ENCODE results near the gene GOLGA8K.
"Not testable (repeated sequence)": the region's sequence is repeated elsewhere in the genome, so short reads cannot be mapped to it uniquely, and the experiment has no call there.

The GOLGA8K gene, protein sequence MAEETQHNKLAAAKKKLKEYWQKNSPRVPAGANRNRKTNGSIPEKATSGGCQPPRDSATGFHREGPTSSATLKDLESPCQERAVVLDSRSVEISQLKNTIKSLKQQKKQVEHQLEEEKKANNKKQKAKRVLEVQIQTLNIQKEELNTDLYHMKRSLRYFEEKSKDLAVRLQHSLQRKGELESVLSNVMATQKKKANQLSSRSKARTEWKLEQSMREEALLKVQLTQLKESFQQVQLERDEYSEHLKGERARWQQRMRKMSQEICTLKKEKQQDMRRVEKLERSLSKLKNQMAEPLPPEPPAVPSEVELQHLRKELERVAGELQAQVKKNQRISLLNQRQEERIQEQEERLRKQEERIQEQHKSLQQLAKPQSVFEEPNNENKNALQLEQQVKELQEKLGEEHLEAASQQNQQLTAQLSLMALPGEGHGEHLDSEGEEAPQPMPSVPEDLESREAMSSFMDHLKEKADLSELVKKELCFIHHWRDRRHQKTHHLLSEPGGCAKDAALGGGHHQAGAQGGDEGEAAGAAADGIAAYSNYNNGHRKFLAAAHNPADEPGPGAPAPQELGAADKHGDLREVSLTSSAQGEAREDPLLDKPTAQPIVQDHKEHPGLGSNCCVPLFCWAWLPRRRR

DNA sequence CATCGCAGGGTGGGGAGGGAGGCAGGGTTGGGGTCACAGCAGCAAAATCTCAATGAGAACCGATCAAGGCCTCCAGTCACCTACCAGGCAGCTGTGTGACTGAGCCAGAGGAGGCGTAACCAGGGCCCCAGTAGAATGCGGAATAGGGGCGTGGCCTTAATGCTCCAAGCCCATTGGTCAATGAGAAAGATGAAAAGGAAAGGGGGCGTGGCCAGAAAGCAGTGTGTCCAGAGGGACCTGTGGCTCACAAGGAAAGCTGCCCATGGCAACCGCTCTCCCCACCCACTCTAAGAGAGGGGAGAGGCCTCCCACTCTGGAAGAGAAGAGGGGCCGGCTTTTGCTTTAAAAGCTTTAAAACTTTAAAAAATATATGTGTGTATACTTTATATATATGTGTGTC lies at the start of gene GOLGA8K:
Gene GOLGA8K, minus strand, starts transcription at position 101 of the 400 bp plus-strand sequence. Its CDS starts 98 bp downstream, at position 3.
- not testable (repeated sequence) for DNase-seq

DNA sequence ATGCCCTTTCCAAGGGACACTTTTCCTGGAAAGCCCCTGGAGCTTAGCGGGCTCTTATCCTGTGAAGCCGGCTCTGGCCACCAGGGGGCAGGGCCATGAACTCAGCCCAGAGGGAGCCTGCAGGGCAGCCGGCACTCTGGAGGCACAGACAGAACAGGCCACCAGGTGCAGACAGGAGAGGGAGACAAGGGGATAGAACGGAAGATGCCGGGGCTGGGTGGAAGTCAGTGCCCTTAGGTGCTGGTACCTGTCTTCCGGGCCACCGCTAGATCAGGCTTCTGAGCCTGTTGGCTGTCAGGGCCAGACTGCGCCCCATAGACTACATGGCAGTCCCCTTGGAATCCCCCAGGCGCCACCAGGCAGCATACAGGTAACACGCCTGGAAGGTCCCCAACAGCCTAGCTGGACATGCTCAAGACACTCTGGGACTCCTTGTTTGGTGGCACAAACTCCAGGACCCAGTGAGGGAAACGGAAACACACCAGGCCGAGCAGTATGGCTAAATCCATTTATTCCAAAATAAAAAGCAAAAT lies 37.4 kb upstream of the GOLGA8K start:
- not testable (repeated sequence) for DNase-seq

DNA sequence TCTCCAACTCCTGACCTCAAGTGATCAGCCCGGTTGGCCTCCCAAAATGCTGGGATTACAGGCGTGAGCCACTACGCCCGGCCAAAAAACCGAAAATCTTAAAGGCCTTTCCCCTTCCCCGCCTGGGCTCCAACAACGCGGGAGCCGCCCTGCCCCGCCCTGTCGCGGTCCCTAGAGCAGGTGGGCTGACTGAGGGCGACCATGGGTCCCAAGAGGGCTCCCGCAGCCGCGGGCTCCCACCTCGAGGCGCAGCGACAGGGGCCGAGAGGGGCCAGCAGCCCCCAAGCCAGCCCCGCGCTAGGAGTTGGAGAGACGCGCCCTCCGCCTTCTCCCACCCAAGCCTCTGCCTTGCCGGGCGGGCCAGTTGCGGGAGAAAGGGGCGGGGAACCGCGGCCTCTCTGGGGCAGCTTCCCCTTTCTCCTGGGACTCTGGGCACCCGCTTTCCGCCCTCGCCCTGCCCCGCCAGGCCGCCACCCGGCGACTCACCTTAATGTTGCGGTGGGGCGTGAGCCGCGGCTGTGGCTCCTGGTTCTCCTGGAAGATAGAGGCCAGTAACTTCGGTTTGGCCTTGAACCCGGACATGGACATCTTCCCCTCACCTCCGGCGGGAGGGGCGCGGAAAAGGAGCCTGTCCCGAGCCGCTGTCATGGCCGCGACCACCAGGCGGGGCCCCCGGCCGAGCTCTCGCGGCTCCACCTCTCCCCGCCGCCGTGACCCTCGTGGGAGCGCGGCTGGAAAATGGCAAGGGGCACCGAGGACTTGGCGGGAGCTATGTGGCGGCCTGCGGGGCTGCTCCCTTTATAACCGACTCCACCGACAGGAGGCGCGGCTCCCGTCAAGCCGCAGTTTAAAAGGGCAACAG lies 31.2 kb upstream of the GOLGA8K start:
- DNase-seq = not testable (repeated sequence)

DNA sequence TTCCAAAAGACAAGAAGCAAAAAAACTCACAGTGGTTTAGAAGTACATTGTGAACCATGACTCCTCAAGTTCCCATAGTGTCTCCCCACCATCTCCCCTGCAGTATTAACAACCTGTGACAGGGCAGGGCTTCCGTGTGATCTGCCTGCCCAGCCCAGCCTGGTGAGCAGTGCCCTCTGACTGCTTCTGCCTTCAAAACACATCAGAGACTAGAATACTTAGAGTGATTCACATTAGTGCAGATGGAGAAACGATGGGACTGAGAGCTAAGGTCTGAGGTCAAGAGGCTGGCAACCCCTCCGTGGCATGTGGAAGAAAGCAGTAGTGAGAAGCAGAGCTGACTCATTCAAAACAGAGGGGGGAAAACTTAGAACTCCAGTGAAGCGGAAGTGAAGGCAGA lies 24.5 kb upstream of the GOLGA8K start:
- not testable (repeated sequence) for DNase-seq

DNA sequence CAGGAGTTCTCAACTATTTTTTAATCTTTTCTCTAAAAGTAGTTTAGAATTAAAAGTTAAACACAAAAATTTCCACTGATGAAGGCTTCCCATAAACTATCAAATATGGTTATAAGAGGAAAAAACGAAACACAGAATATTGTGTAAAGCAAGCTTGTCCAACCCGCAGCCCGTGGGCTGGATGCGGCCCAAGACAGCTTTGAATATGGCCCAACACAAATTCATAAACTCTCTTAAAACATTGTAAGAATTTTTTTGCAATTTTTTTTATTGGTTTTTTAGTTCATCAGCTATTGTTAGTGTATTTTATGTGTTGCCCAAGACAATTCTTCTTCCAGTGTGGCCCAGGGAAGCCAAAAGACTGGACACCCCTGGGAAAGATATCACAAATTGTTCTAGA lies 23.4 kb upstream of the GOLGA8K start:
- DNase-seq = not testable (repeated sequence)

DNA sequence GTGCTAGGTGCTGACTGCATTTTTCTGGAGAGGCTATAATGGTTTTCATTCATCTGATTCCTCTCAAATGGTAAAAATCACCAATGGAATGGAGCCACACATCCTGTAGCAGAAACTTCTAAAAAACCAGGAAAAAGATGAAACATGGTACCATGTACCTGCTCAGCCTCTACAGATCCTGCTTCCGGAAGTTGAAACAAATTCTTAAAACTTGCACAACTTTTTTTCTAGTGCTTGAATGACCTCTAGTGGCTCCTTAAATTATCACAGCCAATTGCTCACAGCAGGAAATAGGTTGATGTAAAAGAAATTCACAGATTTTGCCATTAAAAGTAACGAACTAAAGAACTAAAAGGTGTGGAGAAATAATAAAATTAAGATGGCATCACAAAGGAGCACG lies 4.8 kb upstream of the GOLGA8K start:
- DNase-seq = not testable (repeated sequence)

DNA sequence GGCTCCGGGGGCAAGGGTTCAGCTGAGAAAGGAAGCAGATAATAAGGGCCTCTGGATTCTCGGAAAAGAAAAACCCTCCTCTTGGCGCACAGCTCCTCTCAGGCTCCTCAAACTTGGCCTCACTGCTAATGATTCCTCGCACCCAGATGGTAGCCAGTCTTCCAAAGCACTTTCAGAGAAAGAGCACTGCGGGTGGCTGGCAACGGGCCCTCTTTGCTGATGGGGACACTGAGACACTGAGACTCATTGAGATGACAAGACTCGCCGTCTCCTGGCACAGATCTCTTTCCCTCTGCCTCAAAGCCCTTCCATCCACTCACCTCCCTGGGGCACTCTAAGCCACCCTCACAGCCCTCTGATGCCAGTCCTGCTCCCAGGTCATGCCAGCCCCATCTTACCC lies 6.6 kb downstream of the GOLGA8K start:
- not testable (repeated sequence) for DNase-seq

DNA sequence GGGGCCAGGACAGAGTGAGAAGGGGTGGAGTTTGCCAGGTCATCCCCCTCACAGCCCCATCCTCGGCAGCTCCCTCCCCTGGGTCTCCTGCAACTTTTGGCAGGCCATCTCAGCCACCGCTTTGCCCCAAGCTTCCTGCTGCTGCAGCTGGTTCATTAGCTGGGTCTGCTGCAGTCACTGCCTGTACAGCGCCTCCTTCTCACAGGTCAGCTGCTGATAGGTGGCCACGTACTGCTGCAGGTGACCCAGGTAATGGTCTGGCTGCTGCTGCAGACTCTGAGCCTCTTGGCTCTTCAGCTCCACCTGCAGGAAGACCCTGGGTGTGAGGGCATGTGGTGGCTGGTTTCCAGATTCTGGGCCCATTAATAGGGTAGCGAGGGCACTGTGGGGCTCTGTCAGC lies 8.3 kb downstream of the GOLGA8K start:
- DNase-seq = not testable (repeated sequence)

DNA sequence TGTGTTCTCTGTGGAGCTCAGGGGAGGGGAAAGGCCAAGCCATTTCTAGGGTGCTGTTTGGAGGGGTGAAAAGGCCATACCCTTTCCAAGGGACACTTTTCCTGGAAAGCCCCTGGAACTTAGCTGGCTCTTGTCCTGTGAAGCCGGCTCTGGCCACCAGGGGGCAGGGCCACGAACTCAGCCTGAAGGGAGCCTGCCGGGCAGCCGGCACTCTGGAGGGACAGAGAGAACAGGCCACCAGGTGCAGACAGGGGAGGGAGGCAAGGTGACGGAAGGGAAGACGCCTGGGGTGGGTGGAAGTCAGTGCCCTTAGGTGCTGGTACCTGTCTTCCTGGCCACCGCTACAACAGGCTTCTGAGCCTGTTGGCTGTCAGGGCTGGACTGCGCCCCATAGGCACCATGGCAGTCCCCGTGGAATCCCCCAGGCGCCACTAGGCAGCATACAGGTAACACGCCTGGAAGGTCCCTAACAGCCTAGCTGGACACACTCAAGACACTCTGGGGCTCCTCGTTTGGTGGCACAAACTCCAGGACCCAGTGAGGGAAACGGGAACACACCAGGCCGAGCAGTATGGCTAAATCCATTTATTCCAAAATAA lies 14.9 kb downstream of the GOLGA8K start:
- DNase-seq = not testable (repeated sequence)

DNA sequence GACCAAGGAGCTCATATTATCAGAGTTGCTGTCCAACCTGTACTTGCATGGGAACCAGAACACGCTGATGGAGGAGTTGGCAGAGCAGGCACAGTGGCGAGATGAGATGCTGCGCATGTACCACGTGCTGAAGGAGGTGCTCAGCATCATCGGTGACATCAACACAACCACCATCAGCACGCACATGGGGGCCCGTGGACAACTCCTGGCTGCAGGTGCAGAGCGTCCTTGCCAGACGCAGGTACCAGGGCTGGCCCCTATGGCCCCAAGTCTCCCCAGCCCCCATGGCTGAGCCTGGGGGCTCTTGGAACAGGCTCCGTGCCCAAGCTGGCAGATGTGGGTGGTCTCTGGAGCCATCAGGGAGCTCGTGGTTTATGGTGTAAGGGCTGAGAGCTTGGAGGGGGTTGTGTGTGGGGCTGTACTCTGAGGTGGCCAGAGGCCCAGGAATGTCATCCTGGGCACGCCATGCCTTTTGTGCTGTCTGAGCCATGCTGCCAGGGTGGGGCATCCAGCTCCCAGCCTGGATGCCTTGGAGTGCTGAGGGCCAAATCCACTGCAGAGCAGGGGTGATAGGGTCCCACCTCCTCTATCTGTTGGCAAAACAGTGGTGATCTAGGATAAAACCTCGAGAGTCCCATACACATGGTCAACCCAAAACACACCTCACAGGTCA lies 17.1 kb downstream of the GOLGA8K start:
- not testable (repeated sequence) for DNase-seq

DNA sequence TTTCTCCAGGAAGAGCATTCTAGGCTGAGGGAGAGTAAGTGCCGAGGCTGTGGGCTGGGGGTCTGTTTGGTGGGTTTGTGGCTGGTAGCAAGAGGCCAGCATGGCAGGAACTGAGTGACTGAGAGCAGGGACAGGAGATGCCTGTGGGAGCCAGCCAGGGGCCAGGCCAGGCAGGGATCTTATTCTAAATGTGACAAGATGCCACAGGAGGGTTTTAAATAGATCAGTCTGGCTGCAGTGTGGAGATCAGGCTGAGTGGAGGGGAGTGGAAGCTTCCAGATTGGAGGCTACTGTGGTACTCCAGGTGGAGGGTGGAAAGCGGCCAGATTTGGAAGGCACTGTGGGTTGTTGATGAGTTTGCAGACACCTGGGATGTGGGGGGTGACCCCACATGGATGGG lies 28.9 kb downstream of the GOLGA8K start:
- DNase-seq = not testable (repeated sequence)

DNA sequence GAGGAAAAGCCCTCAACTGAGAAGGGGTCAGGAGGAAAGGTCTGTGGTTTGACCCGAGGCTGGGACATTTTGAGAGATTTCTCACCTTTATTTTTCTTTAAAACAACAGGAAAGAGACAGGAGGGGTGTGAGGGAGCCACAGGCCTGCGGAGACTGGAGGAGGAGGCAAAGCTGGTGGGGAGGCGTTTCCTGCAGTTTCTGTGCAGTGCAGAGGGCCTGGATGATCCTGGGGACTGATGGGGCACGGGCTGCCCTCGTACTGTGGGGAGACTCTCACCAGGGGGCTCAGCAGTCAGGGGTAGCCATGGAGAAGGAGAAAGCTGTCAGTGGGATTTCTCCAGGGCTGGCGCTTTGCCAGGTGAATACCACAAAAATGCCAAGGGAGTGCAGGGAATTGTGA lies 29.4 kb downstream of the GOLGA8K start:
- DNase-seq = not testable (repeated sequence)

DNA sequence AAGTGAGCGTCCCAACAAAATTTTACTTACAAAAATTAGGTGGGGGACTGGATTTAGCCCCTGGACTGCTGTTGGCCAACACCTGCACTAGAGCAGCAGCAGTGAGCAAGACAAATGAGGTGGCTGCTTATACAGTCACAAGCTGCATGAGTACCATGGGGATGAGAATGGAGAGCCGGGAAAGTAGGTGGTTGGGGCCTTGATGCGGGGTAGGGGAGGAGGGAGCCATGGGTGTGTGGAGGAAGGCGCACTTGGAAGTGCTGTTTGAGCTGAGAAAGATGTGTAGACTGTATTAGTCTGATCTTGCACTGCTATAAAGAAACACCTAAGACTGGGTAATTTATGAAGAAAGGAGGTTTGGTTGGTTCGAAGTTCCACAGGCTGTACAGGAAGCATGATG lies 31.0 kb downstream of the GOLGA8K start:
- not testable (repeated sequence) for DNase-seq

DNA sequence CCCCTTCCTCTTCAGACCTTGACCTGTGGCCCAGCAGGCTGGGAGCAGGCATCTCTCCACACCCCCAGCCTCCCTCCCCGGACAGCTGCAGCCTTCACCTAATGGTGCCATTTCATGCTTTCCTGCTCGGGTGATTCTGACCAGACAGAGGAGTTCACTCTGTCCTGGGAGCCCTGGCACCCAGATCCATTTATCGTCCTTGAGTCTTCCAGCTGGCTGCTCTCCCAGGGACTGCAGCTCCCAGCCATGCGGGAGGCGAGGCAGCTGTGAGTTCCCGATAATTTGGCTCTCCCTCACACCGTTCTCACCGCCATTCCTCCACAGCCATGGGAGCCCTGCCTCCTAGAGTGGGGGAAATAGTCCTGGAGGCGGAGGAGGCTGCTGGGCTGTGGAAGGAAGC lies 32.6 kb downstream of the GOLGA8K start:
- DNase-seq = not testable (repeated sequence)

DNA sequence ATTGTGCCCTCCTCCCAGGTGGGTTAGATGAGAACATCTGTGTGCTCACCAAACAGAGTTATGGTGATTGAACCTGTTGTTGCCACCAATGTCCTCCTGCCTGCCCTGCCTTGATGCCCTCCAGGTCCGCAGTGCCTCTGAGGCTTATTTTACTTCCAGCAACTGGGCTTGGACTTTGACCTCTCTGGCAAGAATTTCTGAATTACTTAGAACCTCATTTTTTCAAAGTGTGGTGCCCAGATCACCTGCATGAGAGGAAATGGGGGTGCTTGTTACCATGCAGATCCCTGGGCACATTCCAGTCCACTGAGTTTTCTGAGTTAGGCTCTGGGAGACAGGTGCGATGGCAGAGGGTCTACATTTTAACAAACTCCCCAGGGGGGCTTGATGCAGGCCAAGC lies 33.0 kb downstream of the GOLGA8K start:
- DNase-seq = not testable (repeated sequence)

DNA sequence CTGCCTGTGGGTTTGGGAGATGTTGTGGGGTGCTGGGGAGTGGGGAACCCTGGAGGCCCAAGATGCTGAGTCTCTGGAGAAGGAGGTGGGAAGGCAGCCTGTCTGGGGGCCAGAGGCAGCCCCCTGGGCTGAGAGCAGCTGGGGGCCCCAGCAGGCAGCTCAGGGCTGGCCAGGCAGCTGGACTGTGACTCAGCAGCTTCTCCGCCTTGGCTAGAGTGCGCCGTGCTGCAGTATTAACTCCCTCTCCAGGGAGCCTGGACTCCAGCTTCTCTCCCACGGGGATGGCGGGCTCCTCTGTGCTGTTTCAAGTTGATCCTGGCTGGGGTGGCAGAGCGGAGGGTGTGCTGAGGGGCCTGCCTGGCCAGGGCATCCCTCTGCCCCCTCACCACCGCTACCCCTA lies 36.6 kb downstream of the GOLGA8K start:
- not testable (repeated sequence) for DNase-seq

DNA sequence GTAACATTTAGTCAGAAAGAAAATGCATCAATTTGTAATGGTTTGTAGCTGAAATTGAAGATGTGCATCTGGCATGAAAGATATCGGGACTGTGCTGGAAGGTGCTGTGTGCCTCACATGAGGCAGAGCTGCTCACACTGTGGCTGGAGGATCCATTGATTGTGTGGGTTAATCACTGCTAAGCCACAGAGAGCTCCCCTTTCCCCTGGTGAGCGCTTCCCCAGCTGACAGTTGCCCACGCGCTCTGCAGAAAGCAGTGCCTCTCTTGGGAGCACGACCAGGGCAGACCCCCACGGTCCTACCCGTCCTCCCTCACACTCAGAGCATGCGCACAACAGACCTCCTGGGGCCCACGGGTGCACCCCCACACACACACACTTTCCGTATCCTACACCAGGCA lies 37.1 kb downstream of the GOLGA8K start:
- DNase-seq = not testable (repeated sequence)

DNA sequence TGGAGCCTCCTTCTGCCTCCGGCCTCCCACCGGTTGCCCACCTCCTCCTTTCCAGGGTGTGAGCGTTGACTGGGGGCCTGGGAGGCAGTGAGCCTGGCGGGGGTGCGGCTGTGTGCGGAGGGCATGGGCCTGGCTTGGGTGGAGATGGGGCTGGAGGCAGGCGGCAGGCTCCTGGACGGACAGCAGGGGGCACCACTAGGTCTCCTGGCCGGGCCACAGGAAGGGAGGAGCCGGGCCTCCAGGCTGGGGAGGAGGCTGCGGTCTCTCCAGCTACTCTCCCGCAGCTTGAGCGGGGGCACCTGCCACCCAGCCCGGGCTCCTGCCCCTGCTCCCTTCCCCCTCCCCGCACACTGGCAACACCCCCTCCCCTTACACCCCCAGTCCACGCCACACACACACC lies 38.1 kb downstream of the GOLGA8K start:
- not testable (repeated sequence) for DNase-seq

DNA sequence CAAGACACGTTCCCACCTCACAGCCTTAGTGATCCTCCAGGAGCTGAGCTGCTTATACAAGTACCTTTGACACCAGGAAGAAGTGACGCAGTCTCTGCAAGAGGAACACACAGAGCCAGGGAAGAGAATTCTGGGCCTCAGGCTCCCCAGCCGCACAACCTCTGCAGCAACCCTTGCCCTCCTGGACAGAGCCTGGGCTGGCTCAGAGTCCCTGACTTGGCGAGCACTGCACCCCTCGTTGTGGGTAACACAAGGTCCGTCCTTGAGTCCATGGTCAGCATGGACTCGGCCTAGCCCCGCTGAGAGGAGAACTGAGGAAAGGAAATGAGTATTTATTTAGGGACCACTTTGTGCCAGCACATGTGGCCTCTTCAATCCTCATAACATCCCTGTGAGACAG lies 39.6 kb downstream of the GOLGA8K start:
- DNase-seq = not testable (repeated sequence)

DNA sequence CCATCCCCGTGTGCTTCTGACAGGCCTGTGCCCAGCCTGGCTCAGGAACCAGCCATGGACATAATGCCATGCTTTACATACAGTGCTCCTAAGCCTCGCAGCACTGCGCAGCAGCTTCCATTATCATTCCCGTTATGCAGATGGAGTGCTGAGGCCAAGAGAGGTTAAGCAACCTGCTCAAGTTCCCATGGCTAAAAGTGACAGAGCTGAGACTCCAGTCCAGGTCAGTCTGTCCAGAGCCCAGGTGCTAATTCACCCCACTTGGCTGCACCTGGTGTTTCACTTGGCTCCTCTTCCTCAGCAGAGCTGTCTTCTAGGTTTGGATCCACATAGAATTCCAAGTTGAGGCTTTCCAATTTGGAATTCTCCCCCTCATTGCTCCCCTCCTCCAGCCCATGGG lies 41.4 kb downstream of the GOLGA8K start:
- not testable (repeated sequence) for DNase-seq

DNA sequence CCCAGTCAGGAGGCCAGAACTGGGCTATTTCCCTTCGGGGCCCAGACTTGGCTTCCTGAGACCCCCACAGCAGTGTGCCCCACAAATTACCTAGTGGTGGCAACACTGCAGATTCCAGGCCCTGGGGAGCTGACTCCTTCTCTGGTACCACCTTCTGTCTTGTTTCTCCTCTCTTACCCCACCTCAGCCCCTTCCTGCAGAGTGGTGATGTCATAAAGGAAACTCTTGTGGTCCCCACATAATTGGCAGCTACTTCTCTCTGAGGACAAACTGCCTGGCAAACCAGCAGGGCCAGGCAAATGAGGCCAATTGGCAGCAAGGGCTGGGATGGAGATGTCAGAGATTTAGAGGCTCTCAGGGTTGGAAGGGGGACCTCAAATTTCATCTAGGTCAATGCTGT lies 44.6 kb downstream of the GOLGA8K start:
- not testable (repeated sequence) for DNase-seq

DNA sequence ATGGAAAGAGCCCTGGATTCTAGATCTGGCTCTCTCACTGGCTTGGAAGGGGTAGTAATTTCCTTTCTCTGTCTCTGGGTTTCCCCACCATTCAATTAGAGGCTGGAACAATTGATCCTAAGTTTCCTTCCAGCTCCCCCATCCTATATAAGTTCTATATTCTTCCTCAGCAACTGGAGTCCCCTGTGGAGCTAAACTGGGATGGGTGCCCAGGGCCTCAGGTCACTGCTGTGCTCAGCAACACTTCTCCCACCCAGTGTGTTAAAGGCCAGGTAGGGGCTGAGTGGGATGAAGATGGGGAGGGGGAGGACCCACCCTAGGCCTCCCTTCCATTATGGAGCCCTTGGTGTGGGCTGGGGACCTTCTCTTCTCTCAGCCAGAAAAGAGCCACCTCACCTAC lies 46.2 kb downstream of the GOLGA8K start:
- not testable (repeated sequence) for DNase-seq
